PC-9 (cell line): Measurements from ENCODE around the gene USH1G. TPM values are rescaled to one million over a fixed set of nuclear protein-coding genes. Genes with fewer than 3 reads are reported as not detected.

Experiments
- BruUV-seq: library from RNA; stranded (reverse); fragments of 400-500 nt; replicated peaks from 2 replicates; lab custom pipeline; 2021; lab: Mats Ljungman, UMichigan
- CTCF ChIA-PET: fragments of 300-600 bp; sonication (Branson Sonifier 250); formaldehyde crosslinking; loops from one replicate; lab custom pipeline; 2022; ENCODE audit warnings: antibody characterized with exemption; lab: Charles Lee
- POLR2A ChIA-PET: fragments of 300-600 bp; sonication (Branson Sonifier 250); formaldehyde crosslinking; loops from one replicate; lab custom pipeline; 2022; ENCODE audit warnings: antibody characterized with exemption; ENCODE audit not compliant: unreplicated experiment; lab: Charles Lee
- DNase-seq, 2 experiments: peaks; one replicate each; pipeline versions ENCODE4 v3.0.0 to v3.0.0-alpha.2; 2015 to 2022; ENCODE audit warnings: mixed read lengths in 1 of 2
- H2AFZ ChIP-seq: fragments of 200-600 bp; sonication (generic); 2 replicates; pipeline ENCODE4 v1.8.1; 2017; ENCODE audit warnings: antibody characterized with exemption
- H3F3A ChIP-seq: fragments of 200-600 bp; sonication (generic); 2 replicates; pipeline ENCODE4 v1.8.1; 2017; ENCODE audit warnings: antibody characterized with exemption, mild to moderate bottlenecking, low read depth; ENCODE audit not compliant: insufficient read depth
- H3K27ac ChIP-seq: fragments of 200-600 bp; sonication (generic); 2 replicates; pipeline ENCODE4 v1.6.1; 2016; ENCODE audit warnings: mixed run types
- H3K27me3 ChIP-seq: fragments of 200-600 bp; sonication (generic); 2 replicates; pipeline ENCODE4 v1.6.1; 2016; ENCODE audit warnings: low read depth, mixed run types; ENCODE audit not compliant: insufficient read depth
- H3K36me3 ChIP-seq: fragments of 200-600 bp; sonication (generic); 2 replicates; pipeline ENCODE4 v1.6.1; 2016; ENCODE audit warnings: low read depth, mixed run types
- H3K4me1 ChIP-seq: fragments of 200-600 bp; sonication (generic); replicated peaks from 2 replicates; pipeline ENCODE4 v1.6.1; 2016; ENCODE audit warnings: mixed run types; ENCODE audit not compliant: insufficient read depth
- H3K4me2 ChIP-seq: fragments of 200-600 bp; sonication (generic); 2 replicates; pipeline ENCODE4 v1.6.1; 2017; ENCODE audit warnings: mixed run types
- H3K4me3 ChIP-seq: fragments of 200-600 bp; sonication (generic); 2 replicates; pipeline ENCODE4 v1.6.1; 2016; ENCODE audit warnings: mixed run types
- H3K79me2 ChIP-seq: fragments of 200-600 bp; sonication (generic); 2 replicates; pipeline ENCODE4 v1.6.1; 2017; ENCODE audit warnings: low read depth, mixed run types
- H3K9me2 ChIP-seq: fragments of 200-600 bp; sonication (generic); 2 replicates; pipeline ENCODE4 v1.8.1; 2017; ENCODE audit warnings: mild to moderate bottlenecking; ENCODE audit not compliant: insufficient read depth
- H3K9me3 ChIP-seq: fragments of 200-600 bp; sonication (generic); 2 replicates; pipeline ENCODE4 v1.8.1; 2016; ENCODE audit warnings: low read depth; ENCODE audit not compliant: insufficient read depth
- H4K20me1 ChIP-seq: fragments of 200-600 bp; sonication (generic); 2 replicates; pipeline ENCODE4 v1.8.1; 2017; ENCODE audit not compliant: insufficient read depth
- CTCF ChIP-seq: fragments of 200-600 bp; sonication (generic); conservative IDR thresholded peaks from 2 replicates; pipeline ENCODE4 v1.6.1; 2017; ENCODE audit warnings: mixed run types, antibody characterized with exemption, mild to moderate bottlenecking, moderate library complexity
- EZH2 ChIP-seq: fragments of 200-600 bp; sonication (generic); IDR thresholded peaks from 2 replicates; pipeline ENCODE4 v1.8.0; 2017; ENCODE audit warnings: antibody characterized with exemption, low read depth
- intact Hi-C: fragments of 100-400 bp; cut with micrococcal nuclease; formaldehyde crosslinking; loops from one replicate; pipeline ENCODE4 v1.10.0; 2022; ENCODE audit not compliant: unreplicated experiment
- total RNA-seq: library from RNA; stranded (reverse); gene quantifications from 2 replicates; pipeline ENCODE4 v1.2.3, GENCODE V29; 2021

USH1G gene
- total RNA-seq, 1 experiment from 2014 or later: 0.22 TPM

- H3K27ac ChIP-seq: no peak overlapping the region
- no peak overlapping the region for H3K4me3 ChIP-seq
- no peaks in the 10 kb centered on the region for H4K20me1 ChIP-seq
- no peaks in the 10 kb centered on the region for H3F3A ChIP-seq
- no peak for DNase-seq
- intact Hi-C loops: no loop called here
- no peaks in the 10 kb centered on the region for H3K9me3 ChIP-seq
- ChIA-PET CTCF (no interaction called here), POLR2A (no interaction called here)
- no peaks in the 10 kb centered on the region for H3K79me2 ChIP-seq
- H3K4me2 ChIP-seq: no peak overlapping the region
- TF ChIP-seq EZH2 (no peak), CTCF (no peak)
- no peak overlapping the region for H2AFZ ChIP-seq
- no peaks in the 10 kb centered on the region for H3K36me3 ChIP-seq
- no peaks in the 10 kb centered on the region for H3K4me1 ChIP-seq
- H3K9me2 ChIP-seq: no peaks in the 10 kb centered on the region
- H3K27me3 ChIP-seq: peaks cover 34% of the 10 kb centered on the region
- no TSS peak for BruUV-seq
Measured at GRCh38 chr17:74921769-74922168, 1.3 kb downstream of the USH1G start.

GRCh38 chr17:74921026-74921681, 1.9 kb downstream of the USH1G start:
- intact Hi-C loops: no loop called here
- ChIA-PET CTCF (no interaction called here), POLR2A (no interaction called here)
- no TSS peak for BruUV-seq
- Histone ChIP-seq H3F3A (no peaks in the 10 kb centered on the region), H4K20me1 (no peaks in the 10 kb centered on the region), H3K4me1 (no peaks in the 10 kb centered on the region), H3K4me2 (no peak overlapping the region), H3K79me2 (no peaks in the 10 kb centered on the region), H3K9me3 (no peaks in the 10 kb centered on the region), H3K4me3 (no peak overlapping the region), H3K36me3 (no peaks in the 10 kb centered on the region), H2AFZ (no peak overlapping the region), H3K27me3 (peaks cover 34% of the 10 kb centered on the region), H3K27ac (no peak overlapping the region), H3K9me2 (no peaks in the 10 kb centered on the region)
- TF ChIP-seq CTCF: no peak
- no peak for TF ChIP-seq EZH2
- DNase-seq: no peak

- no TSS peak for BruUV-seq
- Histone ChIP-seq H4K20me1 (no peaks in the 10 kb centered on the region), H3K27me3 (peaks cover 29% of the 10 kb centered on the region), H3K9me2 (no peaks in the 10 kb centered on the region), H3K9me3 (no peaks in the 10 kb centered on the region), H3F3A (no peaks in the 10 kb centered on the region), H3K4me1 (no peaks in the 10 kb centered on the region), H3K4me3 (no peak overlapping the region), H2AFZ (no peak overlapping the region), H3K27ac (no peak overlapping the region), H3K79me2 (no peaks in the 10 kb centered on the region), H3K4me2 (no peak overlapping the region), H3K36me3 (no peaks in the 10 kb centered on the region)
- POLR2A ChIA-PET: no interaction called here
- CTCF ChIA-PET: no interaction called here
- intact Hi-C loops: no loop called here
- DNase-seq: peak in 1 of 2 experiments; percentile 25
- TF ChIP-seq EZH2: no peak
- TF ChIP-seq CTCF: no peak
Measured at GRCh38 chr17:74920642-74921025, 2.4 kb downstream of the USH1G start.
